K562 (cell line): ENCODE data around the gene CDKN2C. TPM values are rescaled to one million over a fixed set of nuclear protein-coding genes. Genes with fewer than 3 reads are reported as not detected.

Experiments used
- ATF4 ChIP-seq: fragments of 450-650 bp; formaldehyde crosslinking; IDR thresholded peaks from 2 replicates; pipeline ENCODE4 v1.4.0; 2022; ENCODE audit warnings: mild to moderate bottlenecking, moderate library complexity
- BCLAF1 ChIP-seq, 2 experiments: fragments of 450-650 bp in 1 of 2; IDR thresholded peaks; 2 replicates each; pipeline ENCODE4 v1.6.1; 2011 to 2017; ENCODE audit warnings: low read depth in 2 of 2, antibody characterized with exemption in 1 of 2, borderline replicate concordance in 1 of 2, low read length in 1 of 2, mild to moderate bottlenecking in 1 of 2, mixed read lengths in 1 of 2; ENCODE audit not compliant: control insufficient read depth in 1 of 2
- CBFB ChIP-seq: sonication (generic); formaldehyde crosslinking; IDR thresholded peaks from 2 replicates; pipeline ENCODE4 v1.4.0; 2020; ENCODE audit warnings: mild to moderate bottlenecking, missing genetic modification reagents
- CBX1 ChIP-seq: sonication (generic); IDR thresholded peaks from 2 replicates; pipeline ENCODE4 v1.6.1; 2016; ENCODE audit warnings: antibody characterized with exemption, low read depth, mild to moderate bottlenecking
- COPS2 ChIP-seq: fragments of 450-650 bp; conservative IDR thresholded peaks from 2 replicates; pipeline ENCODE4 v1.6.1; 2016; ENCODE audit warnings: mild to moderate bottlenecking, moderate library complexity
- DDX20 ChIP-seq: fragments of 450-650 bp; IDR thresholded peaks from 2 replicates; pipeline ENCODE4 v1.6.1; 2016; ENCODE audit warnings: missing genetic modification characterization, low read depth, mild to moderate bottlenecking, missing compliant biosample characterization, moderate library complexity
- DEAF1 ChIP-seq: fragments of 450-650 bp; formaldehyde crosslinking; IDR thresholded peaks from 2 replicates; pipeline ENCODE4 v1.4.0; 2020; ENCODE audit warnings: mild to moderate bottlenecking, moderate library complexity
- HDAC1 ChIP-seq, 2 experiments: fragments of 450-650 bp; IDR thresholded peaks; 2 replicates each; pipeline ENCODE4 v1.6.1; 2016 to 2017; ENCODE audit warnings: inconsistent platforms in 1 of 2, mild to moderate bottlenecking in 1 of 2, moderate library complexity in 1 of 2
- HOMEZ ChIP-seq: fragments of 250-450 bp; sonication (Bioruptor Pico); IDR thresholded peaks from 2 replicates; pipeline ENCODE4 v1.4.0; 2020; ENCODE audit warnings: mild to moderate bottlenecking, moderate library complexity
- MIER1 ChIP-seq: fragments of 450-650 bp; IDR thresholded peaks from 2 replicates; pipeline ENCODE4 v1.6.1; 2016; ENCODE audit warnings: antibody characterized with exemption, mild to moderate bottlenecking, low read depth
- MITF ChIP-seq: IDR thresholded peaks from 2 replicates; pipeline ENCODE4 v1.6.1; 2014; ENCODE audit warnings: antibody characterized with exemption
- NR2C1 ChIP-seq, 2 experiments: fragments of 450-650 bp; IDR thresholded peaks; 2 replicates each; pipeline ENCODE4 v1.6.1; 2017; ENCODE audit warnings: mild to moderate bottlenecking in 2 of 2, antibody characterized with exemption in 1 of 2, inconsistent platforms in 1 of 2, missing compliant biosample characterization in 1 of 2, missing genetic modification characterization in 1 of 2
- SPI1 ChIP-seq: IDR thresholded peaks from 2 replicates; pipeline ENCODE4 v1.6.1; 2011; ENCODE audit warnings: low read depth, low read length, control low read depth, borderline replicate concordance
- SREBF1 ChIP-seq: fragments of 150-350 bp; IDR thresholded peaks from 2 replicates; pipeline ENCODE4 v1.6.1; 2014; ENCODE audit warnings: antibody characterized with exemption, low read depth, low read length, borderline replicate concordance
- SREBF2 ChIP-seq: sonication (generic); formaldehyde crosslinking; IDR thresholded peaks from 2 replicates; pipeline ENCODE4 v1.4.0; 2020; ENCODE audit warnings: mild to moderate bottlenecking, missing genetic modification reagents
- TBP ChIP-seq: optimal IDR thresholded peaks from 2 replicates; pipeline ENCODE3; 2011; ENCODE audit warnings: low read depth, low read length, improper control_type of control experiment
- ZNF384 ChIP-seq: IDR thresholded peaks from 2 replicates; pipeline ENCODE4 v1.6.1; 2012; ENCODE audit warnings: low read depth, low read length, improper control_type of control experiment
- ZNF766 ChIP-seq: fragments of 200-800 bp; sonication (Bioruptor generic); conservative IDR thresholded peaks from 2 replicates; pipeline ENCODE4 v1.6.1; 2016; ENCODE audit warnings: missing genetic modification characterization, missing compliant biosample characterization
- polyA plus RNA-seq, 8 experiments: library from polyadenylated mRNA; depleted of rRNA in 4 of 8; stranded (reverse) in 5 of 8; unstranded in 3 of 8; fragments of >200 nt; fragmentation: Nextera tagmentation in 2 of 8; fragmentation: Illumina TruSeq in 1 of 8; extraction: Ambion mirVana in 2 of 8; extraction: Trizol in 1 of 8; gene quantifications; 2 replicates each; pipeline versions ENCODE4 v1.2.1 to v1.2.3, GENCODE V29; 2011 to 2014; ENCODE audit warnings: inconsistent platforms in 1 of 8, missing spikeins in 1 of 8
- total RNA-seq, 7 experiments: library from RNA; depleted of rRNA in 6 of 7; stranded (reverse); fragments of >200 nt in 6 of 7; fragmentation: Illumina TruSeq in 2 of 7; extraction: Trizol in 2 of 7; gene quantifications; 2 replicates each; pipeline versions ENCODE4 v1.2.1 to v1.2.3, GENCODE V29; 2011 to 2021; ENCODE audit warnings: low replicate concordance in 1 of 7

CDKN2C gene
- total and polyA plus RNA-seq, 9 of the 15 experiments (the other 6 are each of a cell fraction or from before 2014, with no cell fraction given): 11.9 to 74.3 (median 45.9) TPM

- 0 out of 4 replicates have a peak, but pooled peaks of 1 of the 2 experiments have one; percentile 34 for TF ChIP-seq HDAC1 (IDR thresholded peaks at IDR 0.05)
- no peak for TF ChIP-seq ZNF384
- TF ChIP-seq NR2C1 (IDR thresholded peaks at IDR 0.05): no peak
- TF ChIP-seq NR2C1 (tag; IDR thresholded peaks at IDR 0.05): no peak
- no peak for TF ChIP-seq CBFB (CRISPR knock-in tag)
- TF ChIP-seq MIER1: no peak
- no peak for TF ChIP-seq CBX1
- TF ChIP-seq HOMEZ (CRISPR knock-in tag): no peak
- TF ChIP-seq DEAF1 (CRISPR knock-in tag): no peak
- no peak for TF ChIP-seq BCLAF1 (IDR thresholded peaks at IDR 0.05; ENCODE audit: borderline replicate concordance in 1 of 2, control insufficient read depth in 1 of 2, low read depth in 2 of 2, low read length in 1 of 2)
- no peak for TF ChIP-seq COPS2
- no peak for TF ChIP-seq SREBF2 (CRISPR knock-in tag)
- no peak for TF ChIP-seq SPI1
- TF ChIP-seq MITF: no peak
- no peak for TF ChIP-seq DDX20
- no peak for TF ChIP-seq ATF4 (CRISPR knock-in tag)
- no peak for TF ChIP-seq ZNF766 (CRISPR knock-in tag)
- TF ChIP-seq SREBF1: no peak
- TF ChIP-seq TBP: no peak
These were observed 6.3 kb downstream of the CDKN2C start (continued) for GRCh38 chr1:50976111-50976889.
